ENCODE measurements around the gene HTR3B.
"Not testable (repeated sequence)": the region's sequence is repeated elsewhere in the genome, so short reads cannot be mapped to it uniquely, and the experiment has no call there.

The HTR3B gene

GRCh38 chr11:113884361-113884836 lies 20.2 kb upstream of the HTR3B start:
- no peak for DNase-seq (ENCODE audit: low read depth)

- no peak for DNase-seq (ENCODE audit: low read depth)
Observed at GRCh38 chr11:113885897-113886296, 18.7 kb upstream of the HTR3B start.

GRCh38 chr11:113888848-113889247 lies 15.7 kb upstream of the HTR3B start:
- no peak for DNase-seq (ENCODE audit: low read depth)

- no peak for DNase-seq (ENCODE audit: low read depth)
Observed at GRCh38 chr11:113894421-113894996, 10.1 kb upstream of the HTR3B start.

- DNase-seq (ENCODE audit: low read depth): no peak
Observed at GRCh38 chr11:113895367-113896155, 9.0 kb upstream of the HTR3B start.

GRCh38 chr11:113896156-113896879 lies 8.3 kb upstream of the HTR3B start:
- DNase-seq (ENCODE audit: low read depth): peak; percentile 8

GRCh38 chr11:113901141-113901540 lies 3.5 kb upstream of the HTR3B start:
- no peak for DNase-seq (ENCODE audit: low read depth)

GRCh38 chr11:113906038-113906437 lies 1.4 kb downstream of the HTR3B start:
- no peak for DNase-seq (ENCODE audit: low read depth)

- no peak for DNase-seq (ENCODE audit: low read depth)
Observed at GRCh38 chr11:113906516-113906915, 1.9 kb downstream of the HTR3B start.

- DNase-seq (ENCODE audit: low read depth): no peak
Observed at GRCh38 chr11:113907152-113907551, 2.6 kb downstream of the HTR3B start.

GRCh38 chr11:113907681-113908080 lies 3.1 kb downstream of the HTR3B start:
- DNase-seq (ENCODE audit: low read depth): no peak

- DNase-seq (ENCODE audit: low read depth): no peak
Observed at GRCh38 chr11:113908098-113908497, 3.5 kb downstream of the HTR3B start.

GRCh38 chr11:113911491-113911890 lies 6.9 kb downstream of the HTR3B start:
- not testable (repeated sequence) for DNase-seq (ENCODE audit: low read depth)

- DNase-seq (ENCODE audit: low read depth): no peak
Observed at GRCh38 chr11:113923572-113923971, 19.0 kb downstream of the HTR3B start.

GRCh38 chr11:113926273-113927197 lies 21.9 kb downstream of the HTR3B start:
- no peak for DNase-seq (ENCODE audit: low read depth)

GRCh38 chr11:113928311-113928710 lies 23.7 kb downstream of the HTR3B start:
- DNase-seq (ENCODE audit: low read depth): no peak

- no peak for DNase-seq (ENCODE audit: low read depth)
Observed at GRCh38 chr11:113932788-113933187, 28.2 kb downstream of the HTR3B start.

GRCh38 chr11:113934193-113934592 lies 29.6 kb downstream of the HTR3B start:
- not testable (repeated sequence) for DNase-seq (ENCODE audit: low read depth)

GRCh38 chr11:113934761-113935160 lies 30.2 kb downstream of the HTR3B start:
- no peak for DNase-seq (ENCODE audit: low read depth)

- no peak for DNase-seq (ENCODE audit: low read depth)
Observed at GRCh38 chr11:113935858-113936257, 31.3 kb downstream of the HTR3B start.

GRCh38 chr11:113937918-113938317 lies 33.3 kb downstream of the HTR3B start:
- DNase-seq (ENCODE audit: low read depth): no peak

GRCh38 chr11:113942256-113942655 lies 37.7 kb downstream of the HTR3B start:
- no peak for DNase-seq (ENCODE audit: low read depth)

All from activated T-helper 9 cell treated with anti-CD3 and anti-CD28 coated beads, Interleukin-2, amount 50 U/mL, for 16 hours (primary cell).